Breast epithelium (tissue), 3 donors: ENCODE data around the gene TNFAIP8L1.

Source experiments
- CTCF ChIP-seq, 3 donors: fragments of 450-650 bp; IDR thresholded peaks; one replicate each; pipeline ENCODE4 v1.5.1; 2016 to 2017; ENCODE audit warnings: antibody characterized with exemption in 3 of 3, mild to moderate bottlenecking in 3 of 3, moderate library complexity in 3 of 3
- POLR2A ChIP-seq: fragments of 450-650 bp; IDR thresholded peaks from one replicate; pipeline ENCODE4 v1.6.1; 2016; ENCODE audit warnings: antibody characterized with exemption, mild to moderate bottlenecking, moderate library complexity

GRCh38 chr19:4693078-4693350, 53.7 kb downstream of the TNFAIP8L1 start:
- TF ChIP-seq CTCF (IDR thresholded peaks at IDR 0.05) (no peak), POLR2A (no peak)
